Subcutaneous abdominal adipose tissue (tissue), 5 donors: ENCODE results near the gene CYTH1.
A peak's percentile ranks its signal among the peaks of the same experiment; 100 is the strongest.

Source experiments
- H3K27ac ChIP-seq: one replicate; pipeline ENCODE4 v1.7.0; 2013; ENCODE audit warnings: low read depth, mild to moderate bottlenecking, inconsistent platforms, low read length, moderate library complexity
- H3K27me3 ChIP-seq, 5 donors: one replicate each; pipeline ENCODE4 v1.7.0; 2013; ENCODE audit warnings: low read length in 5 of 5, inconsistent platforms in 1 of 5; ENCODE audit not compliant: control insufficient read depth in 5 of 5, insufficient read depth in 4 of 5
- H3K36me3 ChIP-seq, 5 donors: one replicate each; pipeline ENCODE4 v1.7.0; 2013; ENCODE audit warnings: low read length in 5 of 5; ENCODE audit not compliant: control insufficient read depth in 5 of 5, insufficient read depth in 5 of 5
- H3K4me1 ChIP-seq, 5 donors: one replicate each; pipeline ENCODE4 v1.7.0; 2013; ENCODE audit warnings: low read length in 5 of 5, mild to moderate bottlenecking in 3 of 5, moderate library complexity in 1 of 5; ENCODE audit not compliant: control insufficient read depth in 5 of 5, insufficient read depth in 5 of 5
- H3K4me3 ChIP-seq, 5 donors: one replicate each; pipeline ENCODE4 v1.7.0; 2013; ENCODE audit warnings: low read length in 5 of 5, low read depth in 1 of 5
- H3K9ac ChIP-seq, 5 donors: one replicate each; pipeline ENCODE4 v1.7.0; 2013; ENCODE audit warnings: low read length in 5 of 5, mild to moderate bottlenecking in 4 of 5, moderate library complexity in 3 of 5
- H3K9me3 ChIP-seq, 5 donors: one replicate each; pipeline ENCODE4 v1.7.0; 2013; ENCODE audit warnings: low read length in 5 of 5; ENCODE audit not compliant: control insufficient read depth in 5 of 5
- donor health status: healthy.
- donor health status: healthy.
- donor health status: healthy.
- donor health status: healthy.
- donor health status: healthy.

The CYTH1 gene

DNA sequence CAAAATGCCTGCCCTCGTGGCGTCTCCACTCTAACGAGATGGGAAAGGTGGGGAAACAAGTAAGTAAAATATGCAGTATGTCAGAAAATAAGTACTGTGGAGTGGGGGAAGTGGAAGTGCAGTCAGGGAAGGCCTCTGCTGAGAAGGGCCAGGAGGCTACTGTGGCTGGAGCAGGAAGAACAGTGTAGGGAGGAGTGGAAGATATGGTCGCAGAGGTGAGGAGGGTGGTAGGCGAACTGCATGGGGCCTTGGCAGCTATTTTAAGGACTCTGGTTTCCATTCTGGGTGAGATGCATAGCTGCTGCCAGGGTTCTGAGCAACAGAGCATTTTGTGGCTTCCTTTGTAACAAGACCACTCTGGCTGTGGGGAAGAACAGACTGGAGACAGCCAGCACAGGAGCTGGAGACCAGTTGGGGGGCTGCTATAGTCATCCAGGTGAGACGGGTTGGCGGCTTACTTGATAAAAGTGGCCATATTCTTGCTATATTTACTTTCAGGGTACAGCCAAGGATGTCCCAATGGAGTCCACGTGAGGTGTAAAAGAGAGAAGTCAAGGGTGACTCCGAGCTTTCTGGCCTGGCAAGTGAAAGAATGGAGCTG is 42.6 kb downstream of the CYTH1 start:
- Histone ChIP-seq H3K27ac (no peak overlapping the region), H3K27me3 (no peaks in the 10 kb centered on the region), H3K9ac (no peak overlapping the region), H3K4me1 (peaks cover 5 to 66% (median 33%) of the 10 kb centered on the region in 5 donors), H3K4me3 (no peak overlapping the region), H3K9me3 (no peaks in the 10 kb centered on the region), H3K36me3 (peaks cover 0 to 3% (median 0%) of the 10 kb centered on the region in 5 donors)

DNA sequence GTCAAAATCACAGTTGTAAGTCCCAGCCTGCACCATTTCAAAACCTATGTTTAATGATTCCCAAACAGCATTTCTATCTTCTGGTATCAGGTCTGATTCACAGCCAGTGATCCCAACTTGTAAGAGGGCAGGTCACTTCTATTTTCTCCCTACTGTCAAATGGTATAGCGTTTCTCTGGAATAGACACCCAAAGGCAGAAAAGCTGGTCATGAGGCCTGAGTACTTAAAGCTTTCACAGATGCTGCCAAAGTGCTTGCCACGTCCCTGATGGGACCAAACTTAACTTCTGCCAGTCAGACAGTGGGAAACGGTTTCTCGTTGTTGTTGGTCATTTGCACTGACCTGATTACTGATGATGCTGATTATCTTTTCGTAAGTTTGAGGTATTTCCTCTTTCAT is 43.4 kb downstream of the CYTH1 start:
- Histone ChIP-seq H3K9me3 (no peaks in the 10 kb centered on the region), H3K4me1 (peaks cover 5 to 69% (median 35%) of the 10 kb centered on the region in 5 donors), H3K27ac (peak overlapping the region; percentile 92), H3K36me3 (no peaks in the 10 kb centered on the region), H3K4me3 (no peak overlapping the region), H3K9ac (no peak overlapping the region), H3K27me3 (no peaks in the 10 kb centered on the region)

DNA sequence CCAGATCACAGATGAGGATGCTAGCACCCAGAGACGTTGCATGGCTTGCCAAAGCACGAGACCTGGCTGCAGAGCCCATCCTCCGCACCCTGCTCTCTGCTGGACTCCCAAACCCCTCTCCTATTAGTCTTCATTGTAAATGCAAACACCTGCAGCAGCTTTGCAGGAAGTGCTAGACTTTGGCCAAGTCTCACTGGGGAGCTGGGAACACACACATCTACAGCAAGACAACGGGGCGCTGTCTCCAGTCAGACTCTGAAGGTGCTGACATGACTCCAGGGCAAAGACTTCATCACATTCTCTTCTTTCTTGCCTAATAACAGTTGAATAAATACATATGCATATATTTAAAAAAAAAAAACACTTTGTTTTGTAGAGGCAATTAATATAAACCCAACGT is 43.8 kb downstream of the CYTH1 start:
- Histone ChIP-seq H3K27ac (peak overlapping the region; percentile 92), H3K36me3 (no peaks in the 10 kb centered on the region), H3K4me1 (peaks cover 5 to 74% (median 39%) of the 10 kb centered on the region in 5 donors), H3K27me3 (no peaks in the 10 kb centered on the region), H3K9ac (no peak overlapping the region), H3K9me3 (no peaks in the 10 kb centered on the region), H3K4me3 (no peak overlapping the region)

DNA sequence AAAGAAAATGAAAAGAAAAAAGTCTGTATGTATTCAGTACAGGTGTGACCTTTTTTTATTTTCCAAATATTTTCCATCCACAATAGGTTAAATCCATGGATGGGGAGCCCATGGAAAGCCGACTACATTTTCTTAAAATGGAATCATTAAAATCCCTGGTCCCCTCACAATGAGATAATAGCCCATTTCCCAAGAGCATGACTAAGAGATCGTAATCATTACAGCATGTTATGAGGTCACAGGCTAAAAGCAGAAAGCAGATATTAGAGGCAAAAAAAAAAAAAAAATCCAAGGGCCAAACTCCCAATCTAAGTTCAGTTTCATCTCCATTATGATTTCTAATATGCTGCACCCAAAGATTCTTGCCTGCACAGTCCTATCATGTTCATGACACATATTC is 44.7 kb downstream of the CYTH1 start:
- H3K27me3 ChIP-seq: no peaks in the 10 kb centered on the region
- peak overlapping the region in 1 of 5 donors; percentile 71 for H3K9ac ChIP-seq
- H3K36me3 ChIP-seq: no peaks in the 10 kb centered on the region
- H3K4me1 ChIP-seq: peaks cover 5 to 68% (median 37%) of the 10 kb centered on the region in 5 donors
- H3K9me3 ChIP-seq: no peaks in the 10 kb centered on the region
- H3K4me3 ChIP-seq: peak overlapping the region in 3 of 5 donors; percentile 70 to 86 (median 82)
- H3K27ac ChIP-seq: peak overlapping the region; percentile 92

DNA sequence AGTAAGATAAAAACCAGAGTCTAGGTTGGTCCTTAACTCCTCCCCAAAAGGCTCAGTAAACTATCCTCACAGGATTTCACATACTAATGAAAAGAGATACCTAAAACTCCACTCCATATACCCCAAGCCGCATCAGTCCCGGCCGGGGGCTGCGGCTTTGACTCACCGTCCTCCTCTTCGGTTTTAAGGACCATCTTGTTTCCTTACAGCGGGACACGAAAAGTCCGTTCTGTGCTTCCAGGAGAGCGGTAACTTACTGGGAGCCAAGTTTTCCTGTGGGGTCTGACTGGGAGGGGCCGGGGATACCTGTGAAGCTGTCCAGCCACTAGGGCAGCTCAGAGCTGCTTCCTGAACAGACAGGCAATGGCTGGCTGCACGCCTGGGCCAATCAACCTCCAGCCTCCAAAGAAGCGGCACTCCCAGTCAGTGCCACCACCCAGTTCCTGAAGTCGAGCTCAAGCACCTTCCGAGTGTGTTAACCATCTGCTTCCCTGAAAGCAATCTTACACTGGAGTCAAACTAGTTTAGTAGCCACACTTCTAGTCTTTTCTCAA is 45.5 kb downstream of the CYTH1 start:
- Histone ChIP-seq H3K4me1 (peaks cover 5 to 61% (median 37%) of the 10 kb centered on the region in 5 donors), H3K27ac (peak overlapping the region; percentile 92), H3K9me3 (no peaks in the 10 kb centered on the region), H3K4me3 (peak overlapping the region; percentile 70 to 86 (median 76)), H3K27me3 (no peaks in the 10 kb centered on the region), H3K36me3 (no peaks in the 10 kb centered on the region), H3K9ac (peak overlapping the region; percentile 71 to 87 (median 84))

DNA sequence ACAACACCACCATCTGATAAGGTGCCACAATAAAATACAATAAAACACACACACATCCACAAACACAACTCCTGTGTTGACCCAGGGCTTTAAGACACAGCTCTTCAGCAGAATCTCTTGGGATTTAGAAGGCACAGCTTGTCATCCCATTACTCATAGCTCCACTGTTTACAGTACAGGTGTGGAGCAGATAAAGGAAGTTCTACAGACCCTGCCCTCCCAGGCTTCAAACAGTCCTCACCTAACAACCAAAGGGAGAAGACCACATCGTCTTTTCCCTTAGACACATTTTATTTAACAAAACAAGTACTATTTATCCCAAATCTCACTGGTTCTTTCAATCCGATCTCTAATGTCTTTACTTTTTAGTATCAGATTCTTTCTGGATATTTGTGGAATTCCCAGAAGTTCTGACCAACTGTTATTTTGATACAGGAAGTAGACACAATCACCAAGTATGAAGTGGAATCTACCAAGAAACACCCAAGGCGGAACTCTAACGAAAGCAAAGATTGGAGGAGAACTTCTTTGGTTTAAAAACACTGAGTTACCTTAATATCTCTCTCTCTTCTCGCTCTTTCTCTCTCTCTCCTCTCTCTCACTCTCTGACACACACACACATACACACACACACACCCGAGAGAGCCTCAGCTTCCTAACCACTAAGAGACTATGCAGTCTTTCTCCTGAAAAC is 46.1 kb downstream of the CYTH1 start:
- peaks cover 5 to 58% (median 37%) of the 10 kb centered on the region in 5 donors for H3K4me1 ChIP-seq
- no peaks in the 10 kb centered on the region for H3K27me3 ChIP-seq
- peak overlapping the region; percentile 70 to 86 (median 76) for H3K4me3 ChIP-seq

DNA sequence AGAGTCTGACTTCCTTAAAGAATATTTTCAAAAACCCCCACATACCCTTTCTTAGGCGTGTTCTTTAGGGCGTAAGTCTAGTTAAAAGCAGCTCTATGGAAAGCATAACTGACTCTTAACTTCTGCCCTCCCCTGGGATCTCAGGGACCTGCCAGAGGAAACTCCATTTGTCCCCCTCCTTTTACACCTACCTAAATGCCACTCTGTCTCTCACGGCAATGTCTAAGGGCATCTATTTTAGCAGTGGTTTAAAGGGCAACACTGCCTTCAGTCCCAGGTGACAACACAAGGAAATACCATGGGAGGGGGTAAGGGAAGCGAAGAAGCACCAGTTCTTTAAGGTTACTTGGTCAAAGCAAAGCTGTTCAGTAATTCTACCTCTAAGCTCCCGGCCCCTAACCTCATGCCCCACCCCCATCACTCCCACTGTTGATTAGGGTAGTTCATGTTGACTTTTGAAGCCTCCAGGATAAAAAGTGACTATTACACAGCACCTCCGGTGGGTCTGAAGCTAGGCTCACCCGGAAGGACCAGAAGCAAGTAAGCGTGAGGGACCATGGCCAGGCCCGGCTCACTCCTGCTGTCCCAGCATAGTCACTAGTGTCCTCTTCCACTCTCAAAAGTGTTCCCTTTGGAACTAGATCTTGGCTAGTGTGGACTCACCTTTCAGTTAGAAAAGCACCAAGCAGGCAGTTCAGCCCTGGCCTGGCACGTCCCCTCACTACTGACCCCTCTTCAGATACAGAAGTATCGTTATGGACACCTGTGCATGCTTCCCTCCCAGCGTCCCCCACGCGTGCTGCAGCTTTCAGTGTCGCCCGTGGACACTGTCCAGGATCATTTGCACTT is 47.1 kb downstream of the CYTH1 start:
- Histone ChIP-seq H3K9me3 (no peaks in the 10 kb centered on the region), H3K4me1 (peaks cover 5 to 58% (median 37%) of the 10 kb centered on the region in 5 donors), H3K9ac (peak overlapping the region in 2 of 5 donors; percentile 71 to 87), H3K36me3 (no peaks in the 10 kb centered on the region), H3K4me3 (peak overlapping the region; percentile 70 to 86 (median 76)), H3K27me3 (no peaks in the 10 kb centered on the region), H3K27ac (peak overlapping the region; percentile 92)

More for the DNA sequence above, 46.1 kb downstream of the CYTH1 start:
- Histone ChIP-seq H3K9me3 (no peaks in the 10 kb centered on the region), H3K9ac (peak overlapping the region; percentile 71 to 87 (median 84)), H3K27ac (peak overlapping the region; percentile 92), H3K36me3 (no peaks in the 10 kb centered on the region)

DNA sequence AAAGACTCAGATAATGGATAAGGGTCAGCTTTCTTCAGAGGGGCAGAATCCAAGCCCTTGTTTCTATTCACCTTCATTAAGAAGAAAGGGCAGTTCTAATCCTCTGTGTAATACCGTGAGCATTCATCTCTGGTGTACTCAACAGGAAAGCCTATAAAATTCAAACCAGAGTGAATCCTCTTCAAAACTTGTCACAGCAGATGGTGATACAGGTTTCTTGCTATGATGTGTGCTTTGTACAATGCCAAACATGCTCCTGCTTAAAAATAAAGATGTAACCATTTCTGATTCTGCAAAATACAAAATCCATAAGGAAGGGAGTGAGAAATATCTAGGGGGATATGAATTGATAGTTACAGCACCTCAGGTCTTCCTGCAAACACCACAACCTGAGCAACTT is 49.7 kb downstream of the CYTH1 start:
- Histone ChIP-seq H3K9me3 (no peaks in the 10 kb centered on the region), H3K4me3 (no peak overlapping the region), H3K4me1 (peaks cover 2 to 38% (median 37%) of the 10 kb centered on the region in 5 donors), H3K9ac (no peak overlapping the region), H3K27me3 (no peaks in the 10 kb centered on the region), H3K36me3 (peaks cover 0 to 3% (median 0%) of the 10 kb centered on the region in 5 donors), H3K27ac (no peak overlapping the region)

DNA sequence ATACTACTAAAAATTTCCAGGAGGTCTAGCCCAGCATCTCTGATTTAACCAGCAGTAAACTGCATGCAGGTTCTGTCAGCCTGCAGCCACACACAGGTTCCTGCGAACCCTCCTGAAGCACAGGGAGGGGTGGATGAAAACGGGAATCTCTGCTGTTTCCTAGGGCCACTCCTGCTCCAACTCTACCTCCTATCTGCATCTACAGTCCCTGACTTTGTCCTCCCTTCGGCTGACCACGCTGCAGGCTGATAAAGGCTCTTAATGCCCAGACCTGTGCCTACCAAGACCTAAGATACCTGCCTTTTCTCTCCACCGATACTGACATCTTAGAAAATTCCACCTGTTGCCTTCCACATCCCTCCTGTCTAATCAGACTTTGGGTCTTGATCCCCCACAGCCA is 50.2 kb downstream of the CYTH1 start:
- Histone ChIP-seq H3K27ac (no peak overlapping the region), H3K4me1 (peaks cover 1 to 34% (median 33%) of the 10 kb centered on the region in 5 donors), H3K36me3 (peaks cover 0 to 3% (median 0%) of the 10 kb centered on the region in 5 donors), H3K27me3 (no peaks in the 10 kb centered on the region), H3K9me3 (no peaks in the 10 kb centered on the region), H3K4me3 (no peak overlapping the region), H3K9ac (no peak overlapping the region)
